Hematopoietic multipotent progenitor cell treated with erythropoietin and hydrocortisone succinate and interleukin-3 and kit ligand, for 6 days (in vitro differentiated cells): Measurements from ENCODE around the gene PKD1L1.
"Not testable (repeated sequence)": the region's sequence is repeated elsewhere in the genome, so short reads cannot be mapped to it uniquely, and the experiment has no call there.

Experiments
- DNase-seq: peaks from one replicate; pipeline ENCODE4 v3.0.0-alpha.2; 2015

PKD1L1 gene

GRCh38 chr7:47948141-47948790 lies at the start of gene PKD1L1:
TSS of gene PKD1L1 (minus strand) at chr7:47948466. CDS start at chr7:47948440, 26 bp downstream.
- no peak for DNase-seq

- DNase-seq = peak; percentile 9
Measured at GRCh38 chr7:47992446-47992845, 44.2 kb upstream of the PKD1L1 start.

GRCh38 chr7:47991741-47992311 lies 43.6 kb upstream of the PKD1L1 start:
- DNase-seq = peak; percentile 94

GRCh38 chr7:47991270-47991669 lies 43.0 kb upstream of the PKD1L1 start:
- DNase-seq = peak; percentile 26

- DNase-seq = no peak
Measured at GRCh38 chr7:47990592-47990991, 42.3 kb upstream of the PKD1L1 start.

- not testable (repeated sequence) for DNase-seq
Measured at GRCh38 chr7:47989607-47990400, 41.5 kb upstream of the PKD1L1 start.

- DNase-seq = peak; percentile 55
Measured at GRCh38 chr7:47988496-47989386, 40.5 kb upstream of the PKD1L1 start.

- DNase-seq = no peak
Measured at GRCh38 chr7:47982610-47983009, 34.3 kb upstream of the PKD1L1 start.

- not testable (repeated sequence) for DNase-seq
Measured at GRCh38 chr7:47980648-47981047, 32.4 kb upstream of the PKD1L1 start.

- DNase-seq = peak; percentile 24
Measured at GRCh38 chr7:47979832-47980181, 31.5 kb upstream of the PKD1L1 start.

- DNase-seq = peak; percentile 97
Measured at GRCh38 chr7:47979145-47979831, 31.0 kb upstream of the PKD1L1 start, which contains the start of gene HUS1. TSS of gene HUS1 (minus strand) at chr7:47979615. CDS start at chr7:47979519, 96 bp downstream.

GRCh38 chr7:47978790-47979144 lies 30.5 kb upstream of the PKD1L1 start:
- no peak for DNase-seq

GRCh38 chr7:47973739-47974138 lies 25.5 kb upstream of the PKD1L1 start:
- no peak for DNase-seq

GRCh38 chr7:47970761-47971160 lies 22.5 kb upstream of the PKD1L1 start:
- DNase-seq = no peak

GRCh38 chr7:47968847-47969774 lies 20.8 kb upstream of the PKD1L1 start:
- DNase-seq = peak; percentile 75

GRCh38 chr7:47967708-47968107 lies 19.4 kb upstream of the PKD1L1 start:
- DNase-seq = no peak

GRCh38 chr7:47967123-47967522 lies 18.9 kb upstream of the PKD1L1 start:
- no peak for DNase-seq

- no peak for DNase-seq
Measured at GRCh38 chr7:47965456-47965855, 17.2 kb upstream of the PKD1L1 start.

GRCh38 chr7:47962262-47962661 lies 14.0 kb upstream of the PKD1L1 start:
- DNase-seq = no peak

GRCh38 chr7:47957156-47957555 lies 8.9 kb upstream of the PKD1L1 start:
- DNase-seq = no peak

GRCh38 chr7:47956220-47956619 lies 8.0 kb upstream of the PKD1L1 start:
- no peak for DNase-seq
